CD4-positive, alpha-beta T cell treated with Interleukin-17A for 4 hours (primary cell): ENCODE results near the gene PRKCZ.
"Not testable (repeated sequence)": the region's sequence is repeated elsewhere in the genome, so short reads cannot be mapped to it uniquely, and the experiment has no call there.

Experiments used
- DNase-seq: peaks from one replicate; pipeline ENCODE4 v3.0.0-alpha.2; 2020; ENCODE audit warnings: mixed read lengths

Gene PRKCZ

GRCh38 chr1:2103901-2104590 lies 53.8 kb downstream of the PRKCZ start:
- no peak for DNase-seq

GRCh38 chr1:2104621-2105427 lies 54.6 kb downstream of the PRKCZ start:
- DNase-seq: no peak

GRCh38 chr1:2105781-2106524 lies 55.7 kb downstream of the PRKCZ start:
- no peak for DNase-seq

- no peak for DNase-seq
Observed at GRCh38 chr1:2106659-2107405, 56.6 kb downstream of the PRKCZ start.

- DNase-seq: no peak
Observed at GRCh38 chr1:2107586-2108212, 57.5 kb downstream of the PRKCZ start.

GRCh38 chr1:2108213-2108876 lies 58.1 kb downstream of the PRKCZ start:
- no peak for DNase-seq

GRCh38 chr1:2108877-2109580 lies 58.8 kb downstream of the PRKCZ start:
- DNase-seq: no peak

- no peak for DNase-seq
Observed at GRCh38 chr1:2109581-2110021, 59.4 kb downstream of the PRKCZ start.

- no peak for DNase-seq
Observed at GRCh38 chr1:2110191-2110737, 60.1 kb downstream of the PRKCZ start.

- DNase-seq: no peak
Observed at GRCh38 chr1:2110738-2111673, 60.8 kb downstream of the PRKCZ start.

- no peak for DNase-seq
Observed at GRCh38 chr1:2111674-2112035, 61.4 kb downstream of the PRKCZ start.

GRCh38 chr1:2112280-2112701 lies 62.1 kb downstream of the PRKCZ start:
- DNase-seq: no peak

GRCh38 chr1:2113620-2114135 lies 63.5 kb downstream of the PRKCZ start:
- DNase-seq: no peak

- DNase-seq: not testable (repeated sequence)
Observed at GRCh38 chr1:2114635-2115007, 64.4 kb downstream of the PRKCZ start.

GRCh38 chr1:2115008-2115641 lies 64.9 kb downstream of the PRKCZ start:
- peak; percentile 12 for DNase-seq

GRCh38 chr1:2115702-2116341 lies 65.6 kb downstream of the PRKCZ start:
- DNase-seq: no peak

- DNase-seq: no peak
Observed at GRCh38 chr1:2119886-2120285, 69.7 kb downstream of the PRKCZ start.

GRCh38 chr1:2121101-2121691 lies 71.0 kb downstream of the PRKCZ start:
- DNase-seq: no peak
